Measurements from ENCODE around the gene PLD1.

The PLD1 gene

GRCh38 chr3:171690281-171690680 is 120.0 kb downstream of the PLD1 start:
- TF ChIP-seq GATA2 (IDR thresholded peaks at IDR 0.05; ENCODE audit: low read depth, low read length) (no peak), GATA3 (IDR thresholded peaks at IDR 0.05; ENCODE audit: low read depth, low read length) (no peak)

GRCh38 chr3:171688593-171688992 is 121.7 kb downstream of the PLD1 start:
- TF ChIP-seq GATA2 (IDR thresholded peaks at IDR 0.05; ENCODE audit: low read depth, low read length) (no peak), GATA3 (IDR thresholded peaks at IDR 0.05; ENCODE audit: low read depth, low read length) (no peak)

GRCh38 chr3:171688002-171688401 is 122.3 kb downstream of the PLD1 start:
- TF ChIP-seq GATA3 (IDR thresholded peaks at IDR 0.05; ENCODE audit: low read depth, low read length) (no peak), GATA2 (IDR thresholded peaks at IDR 0.05; ENCODE audit: low read depth, low read length) (no peak)

- TF ChIP-seq GATA2 (IDR thresholded peaks at IDR 0.05; ENCODE audit: low read depth, low read length) (no peak), GATA3 (IDR thresholded peaks at IDR 0.05; ENCODE audit: low read depth, low read length) (no peak)
These were observed 122.7 kb downstream of the PLD1 start for GRCh38 chr3:171687581-171687980.

GRCh38 chr3:171687064-171687463 is 123.2 kb downstream of the PLD1 start:
- no peak for TF ChIP-seq GATA3 (IDR thresholded peaks at IDR 0.05; ENCODE audit: low read depth, low read length)
- no peak for TF ChIP-seq GATA2 (IDR thresholded peaks at IDR 0.05; ENCODE audit: low read depth, low read length)

- TF ChIP-seq GATA2 (IDR thresholded peaks at IDR 0.05; ENCODE audit: low read depth, low read length): no peak
- no peak for TF ChIP-seq GATA3 (IDR thresholded peaks at IDR 0.05; ENCODE audit: low read depth, low read length)
These were observed 125.0 kb downstream of the PLD1 start for GRCh38 chr3:171685116-171685895.

- no peak for TF ChIP-seq GATA3 (IDR thresholded peaks at IDR 0.05; ENCODE audit: low read depth, low read length)
- no peak for TF ChIP-seq GATA2 (IDR thresholded peaks at IDR 0.05; ENCODE audit: low read depth, low read length)
These were observed 126.1 kb downstream of the PLD1 start for GRCh38 chr3:171684221-171684620.

GRCh38 chr3:171682743-171683142 is 127.5 kb downstream of the PLD1 start:
- TF ChIP-seq GATA2 (IDR thresholded peaks at IDR 0.05; ENCODE audit: low read depth, low read length) (no peak), GATA3 (IDR thresholded peaks at IDR 0.05; ENCODE audit: low read depth, low read length) (no peak)

GRCh38 chr3:171680726-171681411 is 129.4 kb downstream of the PLD1 start:
- TF ChIP-seq GATA3 (IDR thresholded peaks at IDR 0.05; ENCODE audit: low read depth, low read length): no peak
- TF ChIP-seq GATA2 (IDR thresholded peaks at IDR 0.05; ENCODE audit: low read depth, low read length): no peak

GRCh38 chr3:171678971-171679492 is 131.3 kb downstream of the PLD1 start:
- TF ChIP-seq GATA3 (IDR thresholded peaks at IDR 0.05; ENCODE audit: low read depth, low read length) (no peak), GATA2 (IDR thresholded peaks at IDR 0.05; ENCODE audit: low read depth, low read length) (no peak)

GRCh38 chr3:171677706-171678105 is 132.6 kb downstream of the PLD1 start:
- TF ChIP-seq GATA2 (IDR thresholded peaks at IDR 0.05; ENCODE audit: low read depth, low read length) (no peak), GATA3 (IDR thresholded peaks at IDR 0.05; ENCODE audit: low read depth, low read length) (no peak)

- TF ChIP-seq GATA2 (IDR thresholded peaks at IDR 0.05; ENCODE audit: low read depth, low read length) (no peak), GATA3 (IDR thresholded peaks at IDR 0.05; ENCODE audit: low read depth, low read length) (no peak)
These were observed 133.6 kb downstream of the PLD1 start for GRCh38 chr3:171676601-171677175.

GRCh38 chr3:171673951-171674350 is 136.3 kb downstream of the PLD1 start:
- TF ChIP-seq GATA2 (IDR thresholded peaks at IDR 0.05; ENCODE audit: low read depth, low read length) (no peak), GATA3 (IDR thresholded peaks at IDR 0.05; ENCODE audit: low read depth, low read length) (no peak)

- TF ChIP-seq GATA3 (IDR thresholded peaks at IDR 0.05; ENCODE audit: low read depth, low read length) (no peak), GATA2 (IDR thresholded peaks at IDR 0.05; ENCODE audit: low read depth, low read length) (no peak)
These were observed 137.7 kb downstream of the PLD1 start for GRCh38 chr3:171672538-171672937.
